Keratinocyte (primary cell): ENCODE results near the gene MMAA. TPM values are rescaled to one million over a fixed set of nuclear protein-coding genes. Genes with fewer than 3 reads are reported as not detected.

ENCODE experiments used
- DNase-seq: peaks from one replicate; pipeline ENCODE4 v3.0.0-alpha.2; 2011; ENCODE audit warnings: low read depth, missing footprints, low spot score
- FAIRE-seq: peaks from 2 replicates; lab custom pipeline; 2011; peaks lifted over from hg19 to GRCh38; lab: Jason Lieb, UNC
- H2AFZ ChIP-seq: 2 replicates; pipeline ENCODE4 v1.6.0; 2012; ENCODE audit warnings: low read length, control low read depth, inconsistent platforms; ENCODE audit not compliant: control insufficient read depth
- H3K27ac ChIP-seq: 2 replicates; pipeline ENCODE4 v1.5.1; 2011; ENCODE audit warnings: low read length; ENCODE audit not compliant: control insufficient read depth, insufficient read depth
- H3K27me3 ChIP-seq: 3 replicates; pipeline ENCODE4 v1.6.0; 2011; ENCODE audit warnings: low read length; ENCODE audit not compliant: control insufficient read depth, insufficient read depth; ENCODE audit errors: extremely low read depth
- H3K36me3 ChIP-seq, 2 experiments: 2 replicates in 1 of 2; 3 replicates in 1 of 2; pipeline ENCODE4 v1.5.1; 2011; ENCODE audit warnings: low read length in 2 of 2, mild to moderate bottlenecking in 1 of 2; ENCODE audit not compliant: control insufficient read depth in 2 of 2, insufficient read depth in 2 of 2; ENCODE audit errors: extremely low read depth in 1 of 2
- H3K4me1 ChIP-seq: 3 replicates; pipeline ENCODE4 v1.5.1; 2011; ENCODE audit warnings: low read length; ENCODE audit not compliant: control insufficient read depth, insufficient read depth; ENCODE audit errors: extremely low read depth
- H3K4me2 ChIP-seq: 3 replicates; pipeline ENCODE4 v1.6.0; 2011; ENCODE audit warnings: low read depth, low read length; ENCODE audit not compliant: control insufficient read depth, insufficient read depth; ENCODE audit errors: extremely low read depth
- H3K4me3 ChIP-seq, 3 experiments: fragments of 200-600 bp in 1 of 3; sonication (generic) in 1 of 3; 2 replicates in 2 of 3; 3 replicates in 1 of 3; pipeline ENCODE4 v1.5.1; 2011 to 2016; ENCODE audit warnings: low read length in 3 of 3, mild to moderate bottlenecking in 3 of 3, control low read depth in 2 of 3, inconsistent platforms in 1 of 3, low read depth in 1 of 3, mixed read lengths in 1 of 3, mixed run types in 1 of 3, moderate library complexity in 1 of 3; ENCODE audit not compliant: control insufficient read depth in 2 of 3, insufficient read depth in 2 of 3; ENCODE audit errors: extremely low read depth in 1 of 3
- H3K79me2 ChIP-seq: 2 replicates; pipeline ENCODE4 v1.6.0; 2012; ENCODE audit warnings: low read length; ENCODE audit not compliant: control insufficient read depth, insufficient read depth
- H3K9ac ChIP-seq: 3 replicates; pipeline ENCODE4 v1.6.0; 2011; ENCODE audit warnings: low read length; ENCODE audit not compliant: control insufficient read depth, insufficient read depth; ENCODE audit errors: extremely low read depth
- H3K9me1 ChIP-seq: 3 replicates; pipeline ENCODE4 v1.6.0; 2011; ENCODE audit warnings: low read length; ENCODE audit not compliant: control insufficient read depth, insufficient read depth; ENCODE audit errors: extremely low read depth
- H3K9me3 ChIP-seq: 2 replicates; pipeline ENCODE4 v1.5.1; 2012; ENCODE audit warnings: low read depth, low read length; ENCODE audit not compliant: control insufficient read depth
- H4K20me1 ChIP-seq: 3 replicates; pipeline ENCODE4 v1.6.0; 2011; ENCODE audit warnings: low read length; ENCODE audit not compliant: control insufficient read depth, insufficient read depth; ENCODE audit errors: extremely low read depth
- CTCF ChIP-seq, 3 experiments: IDR thresholded peaks in 1 of 3; conservative IDR thresholded peaks in 1 of 3; optimal IDR thresholded peaks in 1 of 3; 2 replicates in 2 of 3; 3 replicates in 1 of 3; pipeline versions ENCODE3 to v1.5.1; 2011; ENCODE audit warnings: low read length in 3 of 3, mild to moderate bottlenecking in 3 of 3, moderate library complexity in 2 of 3, control low read depth in 1 of 3, inconsistent platforms in 1 of 3; ENCODE audit not compliant: insufficient read depth in 2 of 3; ENCODE audit errors: extremely low read depth in 1 of 3
- EZH2 ChIP-seq: IDR thresholded peaks from one replicate; pipeline ENCODE4 v1.6.1; 2012; ENCODE audit warnings: inconsistent platforms, mild to moderate bottlenecking, low read length, moderate library complexity
- dilution Hi-C: fragments of 300-500 bp; cut with MboI; formaldehyde crosslinking; loops from one replicate; pipeline ENCODE4 v1.7.0; 2020; ENCODE audit warnings: low sequenced_read_pairs; ENCODE audit not compliant: extremely low pct_ligation_motif_present
- polyA plus RNA-seq, 5 experiments: library from polyadenylated mRNA; depleted of rRNA in 3 of 5; stranded (reverse) in 3 of 5; stranded (forward) in 1 of 5; unstranded in 1 of 5; fragments of >200 nt; gene quantifications; 1 replicate in 1 of 5; 2 replicates in 3 of 5; 3 replicates in 1 of 5; pipeline versions ENCODE4 v1.2.1 to v1.2.3, GENCODE V29; 2011 to 2012; ENCODE audit warnings: missing spikeins in 2 of 5, low read depth in 1 of 5, low replicate concordance in 1 of 5

Gene MMAA
- polyA plus RNA-seq, 1 donor (not counting 4 experiments of a cell fraction or from before 2014, with no cell fraction given) = 9.4 TPM

- FAIRE-seq (peak; percentile 97), DNase-seq (no peak)
- dilution Hi-C loops = loop anchor here (25.0 kb wide), 1 partner anchor 412 kb away; no protein-coding TSS in a partner anchor
- Histone ChIP-seq H3K36me3 (no peaks in the 10 kb centered on the region), H3K4me2 (no peak overlapping the region), H3K9me3 (no peaks in the 10 kb centered on the region), H2AFZ (no peak overlapping the region), H3K9me1 (no peaks in the 10 kb centered on the region), H4K20me1 (no peaks in the 10 kb centered on the region), H3K4me1 (peaks cover 10% of the 10 kb centered on the region), H3K27me3 (no peaks in the 10 kb centered on the region), H3K4me3 (no peak overlapping the region), H3K27ac (no peak overlapping the region), H3K9ac (no peak overlapping the region), H3K79me2 (peaks cover 2% of the 10 kb centered on the region)
- TF ChIP-seq CTCF (optimal IDR thresholded peaks at IDR 0.05 in 1 of 3, IDR thresholded peaks at IDR 0.05 in 1 of 3, conservative IDR thresholded peaks at IDR 0.05 in 1 of 3; ENCODE audit: extremely low read depth in 1 of 3, insufficient read depth in 2 of 3, low read length in 3 of 3) = no peak
Observed at GRCh38 chr4:145623831-145624230, 4.6 kb downstream of the MMAA start.

- no peaks in the 10 kb centered on the region for H3K9me1 ChIP-seq
- H2AFZ ChIP-seq = no peak overlapping the region
- no peak overlapping the region for H3K27ac ChIP-seq
- no peaks in the 10 kb centered on the region for H4K20me1 ChIP-seq
- TF ChIP-seq EZH2 (no peak), CTCF (optimal IDR thresholded peaks at IDR 0.05 in 1 of 3, IDR thresholded peaks at IDR 0.05 in 1 of 3, conservative IDR thresholded peaks at IDR 0.05 in 1 of 3; ENCODE audit: extremely low read depth in 1 of 3, insufficient read depth in 2 of 3, low read length in 3 of 3) (no peak)
- no peaks in the 10 kb centered on the region for H3K9me3 ChIP-seq
- H3K27me3 ChIP-seq = no peaks in the 10 kb centered on the region
- DNase-seq (no peak), FAIRE-seq (no peak)
- dilution Hi-C loops = no loop called here
- H3K4me3 ChIP-seq = no peak overlapping the region
- H3K36me3 ChIP-seq = no peaks in the 10 kb centered on the region
- peaks cover 4% of the 10 kb centered on the region for H3K4me1 ChIP-seq
- H3K4me2 ChIP-seq = no peak overlapping the region
- H3K79me2 ChIP-seq = no peaks in the 10 kb centered on the region
- no peak overlapping the region for H3K9ac ChIP-seq
Observed at GRCh38 chr4:145625677-145626622, 6.8 kb downstream of the MMAA start.
